HG03558 (cell line): Measurements from ENCODE around the gene LIMS2.

Experiments
- ATAC-seq: cut with Tn5 transposase; IDR thresholded peaks from one replicate; pipeline ENCODE4 v1.9.1; 2021; ENCODE audit warnings: moderate number of reproducible peaks; ENCODE audit not compliant: unreplicated experiment; ENCODE audit errors: extremely low read depth

Gene LIMS2

GRCh38 chr2:127659408-127660290 is 15.7 kb downstream of the LIMS2 start:
- no peak for ATAC-seq

GRCh38 chr2:127658641-127659407 is 16.5 kb downstream of the LIMS2 start:
- ATAC-seq = no peak

- no peak for ATAC-seq
These were observed 17.2 kb downstream of the LIMS2 start for GRCh38 chr2:127658146-127658545.

- ATAC-seq = no peak
These were observed 18.1 kb downstream of the LIMS2 start for GRCh38 chr2:127657232-127657595.

- ATAC-seq = no peak
These were observed 18.6 kb downstream of the LIMS2 start for GRCh38 chr2:127656569-127657231.

GRCh38 chr2:127655209-127656073 is 19.9 kb downstream of the LIMS2 start:
- no peak for ATAC-seq

GRCh38 chr2:127654838-127655175 is 20.5 kb downstream of the LIMS2 start:
- ATAC-seq = no peak

GRCh38 chr2:127654084-127654837 is 21.1 kb downstream of the LIMS2 start:
- no peak for ATAC-seq

- no peak for ATAC-seq
These were observed 21.8 kb downstream of the LIMS2 start for GRCh38 chr2:127653421-127654083.

GRCh38 chr2:127652786-127653357 is 22.5 kb downstream of the LIMS2 start:
- ATAC-seq = no peak

- no peak for ATAC-seq
These were observed 23.3 kb downstream of the LIMS2 start for GRCh38 chr2:127651971-127652550.

GRCh38 chr2:127651381-127651809 is 23.9 kb downstream of the LIMS2 start:
- no peak for ATAC-seq

- no peak for ATAC-seq
These were observed 24.4 kb downstream of the LIMS2 start for GRCh38 chr2:127650785-127651380.

GRCh38 chr2:127650041-127650784 is 25.1 kb downstream of the LIMS2 start:
- ATAC-seq = no peak

- no peak for ATAC-seq
These were observed 25.7 kb downstream of the LIMS2 start for GRCh38 chr2:127649684-127650040.

GRCh38 chr2:127649100-127649611 is 26.2 kb downstream of the LIMS2 start:
- no peak for ATAC-seq

- no peak for ATAC-seq
These were observed 27.0 kb downstream of the LIMS2 start for GRCh38 chr2:127648321-127648720.
